AML-193 (cell line): ENCODE measurements around the gene CAB39L.
"Not testable (repeated sequence)": the region's sequence is repeated elsewhere in the genome, so short reads cannot be mapped to it uniquely, and the experiment has no call there.

Source experiments
- DNase-seq, 2 experiments: peaks; one replicate each; lab custom pipeline; 2025; lab: John Stamatoyannopoulos, UW

CAB39L gene

GRCh38 chr13:49308097-49308875, 135.6 kb downstream of the CAB39L start:
- DNase-seq, result no peak

GRCh38 chr13:49307365-49307764, 136.5 kb downstream of the CAB39L start:
- DNase-seq, result no peak

- no peak for DNase-seq
Observed at GRCh38 chr13:49305792-49306425, 138.0 kb downstream of the CAB39L start.

- no peak for DNase-seq
Observed at GRCh38 chr13:49304763-49305700, 138.8 kb downstream of the CAB39L start.

GRCh38 chr13:49304356-49304755, 139.5 kb downstream of the CAB39L start:
- DNase-seq, result no peak

GRCh38 chr13:49303533-49304252, 140.2 kb downstream of the CAB39L start:
- no peak for DNase-seq

GRCh38 chr13:49302817-49303216, 141.0 kb downstream of the CAB39L start:
- DNase-seq, result no peak

- DNase-seq, result no peak
Observed at GRCh38 chr13:49302222-49302621, 141.6 kb downstream of the CAB39L start.

GRCh38 chr13:49300739-49301589, 142.9 kb downstream of the CAB39L start:
- DNase-seq, result peak; percentile 92 to 93

GRCh38 chr13:49300276-49300675, 143.6 kb downstream of the CAB39L start:
- DNase-seq, result no peak

- no peak for DNase-seq
Observed at GRCh38 chr13:49298903-49299605, 144.8 kb downstream of the CAB39L start.

GRCh38 chr13:49298416-49298815, 145.4 kb downstream of the CAB39L start:
- DNase-seq, result no peak

GRCh38 chr13:49297338-49297737, 146.5 kb downstream of the CAB39L start:
- DNase-seq, result no peak

GRCh38 chr13:49296659-49297058, 147.2 kb downstream of the CAB39L start:
- DNase-seq, result no peak

- no peak for DNase-seq
Observed at GRCh38 chr13:49295244-49295643, 148.6 kb downstream of the CAB39L start.

- not testable (repeated sequence) for DNase-seq
Observed at GRCh38 chr13:49294723-49295122, 149.1 kb downstream of the CAB39L start.

GRCh38 chr13:49292742-49293486, 150.9 kb downstream of the CAB39L start:
- DNase-seq, result no peak

- no peak for DNase-seq
Observed at GRCh38 chr13:49288458-49288857, 155.4 kb downstream of the CAB39L start.

- DNase-seq, result no peak
Observed at GRCh38 chr13:49287995-49288394, 155.9 kb downstream of the CAB39L start.
